ENCODE results near the gene C2CD3.

DNA sequence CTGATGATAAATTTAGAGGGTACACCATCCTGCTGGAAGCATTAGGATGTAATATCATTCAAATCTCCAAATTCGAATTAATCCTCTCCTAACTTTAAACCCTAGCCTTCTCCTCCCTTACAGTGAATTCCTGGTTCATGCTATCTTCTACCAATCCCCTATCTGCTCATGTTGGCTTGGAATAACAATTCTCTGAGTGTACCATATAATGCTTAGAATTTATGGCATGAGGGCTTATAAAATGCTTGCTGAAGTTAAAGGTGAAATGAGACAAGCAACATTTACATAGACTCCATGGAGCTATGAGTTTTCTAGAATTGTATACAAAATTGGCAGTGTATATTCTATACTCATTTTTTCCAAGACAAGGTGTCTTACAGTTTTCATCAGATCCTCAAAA is 79.3 kb downstream of the C2CD3 start:
- TF ChIP-seq, protein P1, sequence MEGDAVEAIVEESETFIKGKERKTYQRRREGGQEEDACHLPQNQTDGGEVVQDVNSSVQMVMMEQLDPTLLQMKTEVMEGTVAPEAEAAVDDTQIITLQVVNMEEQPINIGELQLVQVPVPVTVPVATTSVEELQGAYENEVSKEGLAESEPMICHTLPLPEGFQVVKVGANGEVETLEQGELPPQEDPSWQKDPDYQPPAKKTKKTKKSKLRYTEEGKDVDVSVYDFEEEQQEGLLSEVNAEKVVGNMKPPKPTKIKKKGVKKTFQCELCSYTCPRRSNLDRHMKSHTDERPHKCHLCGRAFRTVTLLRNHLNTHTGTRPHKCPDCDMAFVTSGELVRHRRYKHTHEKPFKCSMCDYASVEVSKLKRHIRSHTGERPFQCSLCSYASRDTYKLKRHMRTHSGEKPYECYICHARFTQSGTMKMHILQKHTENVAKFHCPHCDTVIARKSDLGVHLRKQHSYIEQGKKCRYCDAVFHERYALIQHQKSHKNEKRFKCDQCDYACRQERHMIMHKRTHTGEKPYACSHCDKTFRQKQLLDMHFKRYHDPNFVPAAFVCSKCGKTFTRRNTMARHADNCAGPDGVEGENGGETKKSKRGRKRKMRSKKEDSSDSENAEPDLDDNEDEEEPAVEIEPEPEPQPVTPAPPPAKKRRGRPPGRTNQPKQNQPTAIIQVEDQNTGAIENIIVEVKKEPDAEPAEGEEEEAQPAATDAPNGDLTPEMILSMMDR (IDR thresholded peaks at IDR 0.05; ENCODE audit: low read depth, low read length): no peak
- TF ChIP-seq EZH2phosphoT487 (IDR thresholded peaks at IDR 0.05; ENCODE audit: low read depth): no peak
